Epithelial cell of proximal tubule (primary cell): ENCODE results near the gene SOX8. TPM values are rescaled to one million over a fixed set of nuclear protein-coding genes. Genes with fewer than 3 reads are reported as not detected.

ENCODE experiments used
- DNase-seq: peaks from one replicate; pipeline ENCODE4 v3.0.0-alpha.2; 2011; ENCODE audit warnings: low read depth
- H3K4me3 ChIP-seq: 2 replicates; pipeline ENCODE4 v1.5.1; 2011; ENCODE audit warnings: low read depth, mild to moderate bottlenecking, low read length
- total RNA-seq: library from RNA; depleted of rRNA; stranded (reverse); fragments of >200 nt; gene quantifications from 2 replicates; pipeline ENCODE4 v1.2.3, GENCODE V29; 2015
- TF ChIP-seq, protein P1 (sequence below): conservative IDR thresholded peaks from 2 replicates; pipeline ENCODE4 v1.5.1; 2012; ENCODE audit warnings: low read depth, mild to moderate bottlenecking, low read length

Gene SOX8
- total RNA-seq, 1 donor from 2014 or later: not detected

DNA sequence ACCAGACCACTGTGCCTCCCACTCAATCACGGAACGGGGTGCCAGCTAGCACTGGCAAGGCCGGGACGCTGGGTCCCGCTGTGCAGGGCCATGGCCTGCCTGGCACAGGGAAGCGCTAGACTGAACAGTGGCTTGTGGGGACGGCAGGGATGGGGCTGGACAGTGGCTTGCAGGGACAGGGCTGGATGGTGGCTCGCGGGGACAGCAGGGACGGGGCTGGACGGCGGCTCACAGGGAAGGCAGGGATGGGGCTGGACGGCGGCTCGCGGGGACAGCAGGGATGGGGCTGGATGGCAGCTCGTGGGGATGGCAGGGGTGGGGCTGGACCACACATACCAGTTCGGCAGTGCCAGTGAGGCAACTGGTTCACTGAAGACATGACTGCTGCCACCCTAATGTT lies 43.4 kb upstream of the SOX8 start:
- TF ChIP-seq, protein P1, sequence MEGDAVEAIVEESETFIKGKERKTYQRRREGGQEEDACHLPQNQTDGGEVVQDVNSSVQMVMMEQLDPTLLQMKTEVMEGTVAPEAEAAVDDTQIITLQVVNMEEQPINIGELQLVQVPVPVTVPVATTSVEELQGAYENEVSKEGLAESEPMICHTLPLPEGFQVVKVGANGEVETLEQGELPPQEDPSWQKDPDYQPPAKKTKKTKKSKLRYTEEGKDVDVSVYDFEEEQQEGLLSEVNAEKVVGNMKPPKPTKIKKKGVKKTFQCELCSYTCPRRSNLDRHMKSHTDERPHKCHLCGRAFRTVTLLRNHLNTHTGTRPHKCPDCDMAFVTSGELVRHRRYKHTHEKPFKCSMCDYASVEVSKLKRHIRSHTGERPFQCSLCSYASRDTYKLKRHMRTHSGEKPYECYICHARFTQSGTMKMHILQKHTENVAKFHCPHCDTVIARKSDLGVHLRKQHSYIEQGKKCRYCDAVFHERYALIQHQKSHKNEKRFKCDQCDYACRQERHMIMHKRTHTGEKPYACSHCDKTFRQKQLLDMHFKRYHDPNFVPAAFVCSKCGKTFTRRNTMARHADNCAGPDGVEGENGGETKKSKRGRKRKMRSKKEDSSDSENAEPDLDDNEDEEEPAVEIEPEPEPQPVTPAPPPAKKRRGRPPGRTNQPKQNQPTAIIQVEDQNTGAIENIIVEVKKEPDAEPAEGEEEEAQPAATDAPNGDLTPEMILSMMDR: no peak
- no peak overlapping the region for H3K4me3 ChIP-seq
- no peak for DNase-seq

- H3K4me3 ChIP-seq: no peak overlapping the region
- no peak for DNase-seq
- TF ChIP-seq, protein P1: no peak
These were observed 42.8 kb upstream of the SOX8 start for GRCh38 chr16:938752-939151.

DNA sequence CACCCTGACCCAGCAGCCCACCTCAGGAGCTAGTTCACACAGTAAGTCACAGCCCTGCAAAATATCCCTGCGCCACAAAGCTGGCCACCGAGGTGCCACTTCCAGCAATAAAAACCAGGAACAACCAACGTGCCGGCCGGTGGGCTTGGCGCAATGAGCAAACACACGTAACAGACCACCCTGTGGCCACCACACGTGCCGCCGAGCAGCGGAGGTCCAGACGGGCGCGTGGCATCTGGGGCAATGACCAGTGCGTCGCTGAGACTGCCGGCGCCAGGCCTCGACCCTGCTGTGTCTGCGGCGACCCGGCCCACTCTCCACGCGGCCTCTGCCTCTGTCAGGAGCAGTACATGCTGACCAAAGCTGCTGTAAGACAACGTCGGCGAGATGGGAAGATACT lies 42.3 kb upstream of the SOX8 start:
- DNase-seq: no peak
- H3K4me3 ChIP-seq: no peak overlapping the region
- TF ChIP-seq, protein P1: no peak

DNA sequence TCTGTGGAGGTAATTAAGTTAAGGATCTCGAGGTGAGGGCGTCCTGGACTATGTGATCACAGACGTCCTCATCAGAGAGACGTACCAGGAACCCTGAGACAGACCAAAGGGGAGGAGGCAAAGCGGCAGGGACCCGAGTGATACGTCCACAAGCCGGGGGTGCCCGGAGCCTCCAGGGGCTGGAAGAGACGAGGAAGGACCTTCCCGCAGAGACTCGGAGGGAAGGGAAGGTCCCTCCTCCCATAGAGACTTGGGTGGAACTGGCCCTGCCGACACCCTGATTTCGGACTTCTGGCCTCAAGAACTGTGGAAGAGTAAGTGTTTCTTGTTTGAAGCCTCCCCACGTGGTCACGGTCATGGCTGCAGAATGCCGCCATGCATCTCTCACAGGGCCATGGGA lies 41.6 kb upstream of the SOX8 start:
- no peak for DNase-seq
- TF ChIP-seq, protein P1: no peak
- no peak overlapping the region for H3K4me3 ChIP-seq

- no peak for DNase-seq
- no peak overlapping the region for H3K4me3 ChIP-seq
- TF ChIP-seq, protein P1: no peak
These were observed 39.0 kb upstream of the SOX8 start for GRCh38 chr16:942436-943060.

GRCh38 chr16:943971-944370 lies 37.6 kb upstream of the SOX8 start:
- no peak for DNase-seq
- H3K4me3 ChIP-seq: no peak overlapping the region
- TF ChIP-seq, protein P1: no peak
